GM12874 (cell line): Measurements from ENCODE around the gene SNX10.

Source experiments
- TF ChIP-seq, protein P1 (sequence below): IDR thresholded peaks from 2 replicates; pipeline ENCODE4 v1.5.1; 2011; ENCODE audit warnings: low read depth, mild to moderate bottlenecking, control low read depth, low read length, moderate library complexity; ENCODE audit not compliant: insufficient read depth

The SNX10 gene

DNA sequence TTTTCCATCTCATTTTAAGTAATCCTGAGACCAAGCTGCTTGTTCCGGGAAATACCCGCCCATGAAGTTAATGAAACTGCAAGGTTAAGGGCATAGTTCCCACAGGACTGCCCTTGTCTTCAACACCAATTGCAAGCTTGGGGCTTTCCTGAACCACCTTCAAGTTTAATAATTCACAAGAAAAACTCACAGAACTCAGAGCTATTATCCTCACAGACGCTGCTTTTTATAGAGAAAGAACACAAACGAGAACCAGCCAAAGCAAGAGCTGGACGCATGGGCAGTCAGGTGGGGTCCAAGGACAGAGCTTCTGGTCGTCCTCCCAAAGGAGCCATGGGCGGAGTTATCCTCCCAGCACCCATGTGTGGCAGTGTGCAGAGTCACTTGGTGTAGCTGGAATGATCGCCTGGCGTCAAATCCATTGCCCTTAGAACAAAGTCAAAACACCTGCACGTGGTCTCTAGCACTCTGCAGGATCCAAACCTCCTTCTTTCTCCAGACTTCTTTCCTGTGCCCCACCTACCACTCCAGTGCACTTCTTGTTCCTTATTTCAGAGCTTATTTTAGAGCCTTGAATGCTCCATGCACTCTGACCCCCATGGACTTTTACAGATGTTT is 56.7 kb downstream of the SNX10 start:
- TF ChIP-seq, protein P1, sequence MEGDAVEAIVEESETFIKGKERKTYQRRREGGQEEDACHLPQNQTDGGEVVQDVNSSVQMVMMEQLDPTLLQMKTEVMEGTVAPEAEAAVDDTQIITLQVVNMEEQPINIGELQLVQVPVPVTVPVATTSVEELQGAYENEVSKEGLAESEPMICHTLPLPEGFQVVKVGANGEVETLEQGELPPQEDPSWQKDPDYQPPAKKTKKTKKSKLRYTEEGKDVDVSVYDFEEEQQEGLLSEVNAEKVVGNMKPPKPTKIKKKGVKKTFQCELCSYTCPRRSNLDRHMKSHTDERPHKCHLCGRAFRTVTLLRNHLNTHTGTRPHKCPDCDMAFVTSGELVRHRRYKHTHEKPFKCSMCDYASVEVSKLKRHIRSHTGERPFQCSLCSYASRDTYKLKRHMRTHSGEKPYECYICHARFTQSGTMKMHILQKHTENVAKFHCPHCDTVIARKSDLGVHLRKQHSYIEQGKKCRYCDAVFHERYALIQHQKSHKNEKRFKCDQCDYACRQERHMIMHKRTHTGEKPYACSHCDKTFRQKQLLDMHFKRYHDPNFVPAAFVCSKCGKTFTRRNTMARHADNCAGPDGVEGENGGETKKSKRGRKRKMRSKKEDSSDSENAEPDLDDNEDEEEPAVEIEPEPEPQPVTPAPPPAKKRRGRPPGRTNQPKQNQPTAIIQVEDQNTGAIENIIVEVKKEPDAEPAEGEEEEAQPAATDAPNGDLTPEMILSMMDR: no peak

DNA sequence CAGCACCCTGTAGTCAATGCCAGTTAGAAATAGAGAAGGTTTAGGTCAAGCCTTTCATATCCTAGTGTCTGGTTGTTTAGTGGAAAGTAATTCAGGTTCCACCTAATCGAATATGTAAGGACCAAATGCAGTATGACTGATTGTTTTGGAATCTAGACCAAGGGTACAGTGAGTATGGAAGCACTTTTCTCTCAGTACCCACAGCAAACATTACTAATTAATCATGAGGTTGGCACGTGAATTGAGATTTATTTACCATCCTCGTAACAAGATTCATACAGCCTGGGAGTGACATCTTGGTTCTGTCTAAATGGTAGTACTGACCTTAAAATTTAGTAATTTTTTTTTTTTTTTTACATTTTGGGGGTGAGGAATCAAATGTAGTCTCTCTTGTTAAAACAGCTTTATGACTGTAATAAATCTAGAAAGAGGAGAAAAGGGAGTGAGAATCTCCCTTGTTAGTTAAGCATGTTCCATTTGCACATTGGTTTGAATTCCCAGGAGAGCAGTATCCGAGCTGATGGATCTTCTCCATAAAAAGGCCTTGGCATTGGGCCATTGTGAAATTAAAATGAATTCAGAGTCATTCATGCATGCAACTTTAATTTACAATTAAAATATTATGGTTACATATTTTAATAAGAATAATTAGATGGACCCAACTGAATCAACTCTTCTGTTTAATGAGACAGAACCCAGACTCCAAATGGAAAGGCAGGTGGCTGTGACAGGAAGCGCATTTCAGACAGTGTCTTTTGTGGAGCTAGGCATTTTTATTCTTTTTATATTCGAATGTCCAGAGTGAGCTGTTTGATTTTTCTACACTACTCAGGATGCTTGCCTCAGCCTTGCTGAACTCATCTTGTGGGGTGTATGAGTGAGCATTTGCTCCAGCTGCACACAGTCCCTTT is 57.6 kb downstream of the SNX10 start:
- TF ChIP-seq, protein P1: no peak

DNA sequence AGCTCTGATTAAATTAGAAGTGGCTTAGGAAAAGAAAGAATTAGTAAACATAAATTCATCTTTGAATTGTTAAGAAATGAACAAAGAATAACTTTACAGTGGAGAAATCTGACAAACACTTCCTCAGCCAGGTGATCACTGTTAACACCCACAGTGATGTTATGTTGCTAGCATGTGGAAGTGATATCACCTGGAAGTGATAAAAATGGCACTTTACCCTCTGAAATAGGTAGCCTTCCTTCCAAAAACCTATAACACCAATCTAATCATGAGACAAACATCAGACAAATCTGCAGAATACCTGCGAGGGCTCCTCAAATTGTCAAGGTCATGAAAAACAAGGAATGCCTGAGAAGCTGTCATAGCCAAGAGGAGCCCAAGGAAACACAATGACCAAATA is 59.5 kb downstream of the SNX10 start:
- TF ChIP-seq, protein P1: no peak

DNA sequence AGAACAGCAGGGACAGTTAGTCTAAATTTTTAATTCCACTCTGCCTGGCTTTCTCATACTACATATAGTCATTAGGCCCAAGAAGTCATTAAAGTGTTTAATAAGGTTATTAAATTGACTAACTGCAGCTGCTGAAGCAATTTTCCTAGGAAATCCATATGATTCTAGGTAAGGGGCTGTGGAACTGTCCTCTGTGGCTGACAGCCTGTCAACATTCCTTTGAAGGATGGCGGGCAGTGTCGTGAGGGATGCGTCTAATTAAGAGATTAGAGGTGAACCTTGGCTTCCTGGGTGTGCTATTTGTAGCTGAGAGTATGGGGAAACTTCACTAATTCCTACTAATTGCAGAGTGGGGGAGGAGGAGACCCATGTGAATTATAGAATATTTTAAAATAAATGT is 64.6 kb downstream of the SNX10 start:
- TF ChIP-seq, protein P1: no peak

DNA sequence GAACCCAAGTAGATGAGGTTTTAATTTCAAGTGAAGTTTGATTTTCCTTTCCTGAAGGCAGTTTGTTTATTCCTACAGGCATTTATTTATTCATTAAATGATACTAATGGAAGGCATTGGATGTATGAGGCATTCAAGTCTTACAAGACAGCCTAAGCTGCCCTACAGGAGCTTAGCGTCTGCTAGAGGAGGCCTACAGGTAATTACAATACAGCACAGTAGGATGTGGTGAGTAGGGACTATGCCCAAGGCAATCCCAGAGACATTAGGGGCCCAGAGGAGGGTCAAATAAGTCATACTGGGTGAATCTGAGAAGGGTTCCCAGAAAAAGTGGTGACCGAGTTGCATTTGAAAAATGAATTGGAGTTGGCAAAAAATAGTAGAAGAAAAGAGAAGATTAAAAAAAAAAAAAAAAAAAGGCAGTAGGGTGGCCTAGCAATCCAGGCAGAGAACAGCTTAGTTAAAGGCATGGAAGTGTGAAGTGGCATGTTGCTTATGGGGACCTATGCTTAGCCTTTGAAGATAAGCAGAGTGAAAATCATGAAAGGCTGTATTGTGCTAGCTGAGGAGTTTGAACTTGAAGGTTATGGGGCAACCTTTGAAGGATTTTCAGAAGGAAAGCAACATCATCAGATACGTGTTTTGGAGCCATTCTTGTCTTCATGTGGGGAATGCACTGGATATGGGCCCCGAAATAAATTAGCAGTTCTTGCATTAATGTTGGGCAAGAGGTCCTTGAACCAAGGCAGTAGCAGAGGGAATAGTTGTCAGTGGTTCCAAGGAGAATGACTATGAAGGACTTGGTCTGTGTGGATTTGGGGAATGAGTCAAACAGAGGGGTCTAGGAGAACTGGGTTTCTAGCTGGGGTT is 65.5 kb downstream of the SNX10 start:
- TF ChIP-seq, protein P1: no peak

DNA sequence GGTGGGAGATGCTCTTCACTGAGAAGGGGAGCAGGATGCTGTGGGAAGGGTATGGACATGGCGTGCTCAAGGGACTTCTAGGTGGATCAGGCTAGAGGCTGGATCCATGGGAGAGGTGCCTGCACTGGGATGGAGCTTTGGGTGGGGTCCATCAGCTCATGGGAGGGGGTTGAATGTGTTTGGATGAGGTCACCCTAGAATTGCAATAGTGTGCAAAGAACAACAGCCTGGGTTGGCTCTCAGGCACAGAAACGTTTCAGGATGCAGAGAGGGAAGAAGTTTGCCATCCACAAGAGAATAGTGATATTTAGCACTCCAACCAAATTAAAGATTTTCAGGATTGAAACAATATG is 66.1 kb downstream of the SNX10 start:
- TF ChIP-seq, protein P1: no peak

DNA sequence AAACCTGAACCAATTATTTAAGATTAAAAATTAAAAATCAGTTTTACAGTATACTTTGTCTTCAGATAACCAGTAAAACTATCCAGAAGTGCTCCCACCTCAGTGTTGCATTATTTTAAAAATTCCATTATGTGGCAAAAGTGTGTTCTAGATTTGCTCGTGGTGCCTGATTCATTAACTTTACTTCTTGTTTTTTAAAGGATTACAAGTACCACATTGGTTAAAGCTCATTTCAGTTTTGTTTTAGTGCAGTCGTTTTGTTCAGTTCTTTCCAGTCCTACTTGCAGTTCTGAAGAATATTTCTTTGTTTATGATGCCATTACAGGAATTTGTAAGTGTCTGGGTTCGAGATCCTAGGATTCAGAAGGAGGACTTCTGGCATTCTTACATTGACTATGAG is 69.0 kb downstream of the SNX10 start:
- TF ChIP-seq, protein P1: no peak
